ENCODE data around the gene WNK2.
"Not testable (repeated sequence)": the region's sequence is repeated elsewhere in the genome, so short reads cannot be mapped to it uniquely, and the experiment has no call there.

The WNK2 gene

GRCh38 chr9:93246111-93246510, 62.2 kb downstream of the WNK2 start:
- no peak overlapping the region for H3K4me3 ChIP-seq (ENCODE audit: low read depth, low read length)
- DNase-seq (ENCODE audit: low read depth): no peak

GRCh38 chr9:93246526-93246925, 62.6 kb downstream of the WNK2 start:
- no peak for DNase-seq (ENCODE audit: low read depth)

GRCh38 chr9:93247099-93247865, 63.3 kb downstream of the WNK2 start:
- DNase-seq (ENCODE audit: low read depth): no peak
- H3K4me3 ChIP-seq (ENCODE audit: low read depth, low read length): no peak overlapping the region

More at GRCh38 chr9:93246526-93246925, 62.6 kb downstream of the WNK2 start:
- no peak overlapping the region for H3K4me3 ChIP-seq (ENCODE audit: low read depth, low read length)

- no peak overlapping the region for H3K4me3 ChIP-seq (ENCODE audit: low read depth, low read length)
- no peak for DNase-seq (ENCODE audit: low read depth)
Observed at GRCh38 chr9:93247892-93248291, 64.0 kb downstream of the WNK2 start.

- DNase-seq (ENCODE audit: low read depth): no peak
Observed at GRCh38 chr9:93248386-93249040, 64.6 kb downstream of the WNK2 start.

GRCh38 chr9:93250185-93250584, 66.2 kb downstream of the WNK2 start:
- DNase-seq (ENCODE audit: low read depth): no peak
- H3K4me3 ChIP-seq (ENCODE audit: low read depth, low read length): no peak overlapping the region

More at GRCh38 chr9:93248386-93249040, 64.6 kb downstream of the WNK2 start:
- H3K4me3 ChIP-seq (ENCODE audit: low read depth, low read length): no peak overlapping the region

- H3K4me3 ChIP-seq (ENCODE audit: low read depth, low read length); DNase-seq (ENCODE audit: low read depth): not testable (repeated sequence)
Observed at GRCh38 chr9:93251309-93251708, 67.4 kb downstream of the WNK2 start.

- no peak for DNase-seq (ENCODE audit: low read depth)
- no peak overlapping the region for H3K4me3 ChIP-seq (ENCODE audit: low read depth, low read length)
Observed at GRCh38 chr9:93252116-93252780, 68.3 kb downstream of the WNK2 start.

GRCh38 chr9:93252781-93253530, 69.0 kb downstream of the WNK2 start:
- no peak for DNase-seq (ENCODE audit: low read depth)
- H3K4me3 ChIP-seq (ENCODE audit: low read depth, low read length): no peak overlapping the region

- DNase-seq (ENCODE audit: low read depth): no peak
- no peak overlapping the region for H3K4me3 ChIP-seq (ENCODE audit: low read depth, low read length)
Observed at GRCh38 chr9:93253633-93254032, 69.7 kb downstream of the WNK2 start.

- DNase-seq (ENCODE audit: low read depth): no peak
- no peak overlapping the region for H3K4me3 ChIP-seq (ENCODE audit: low read depth, low read length)
Observed at GRCh38 chr9:93254061-93254481, 70.1 kb downstream of the WNK2 start.

- no peak overlapping the region for H3K4me3 ChIP-seq (ENCODE audit: low read depth, low read length)
- no peak for DNase-seq (ENCODE audit: low read depth)
Observed at GRCh38 chr9:93254806-93255493, 71.0 kb downstream of the WNK2 start.

- no peak for DNase-seq (ENCODE audit: low read depth)
- H3K4me3 ChIP-seq (ENCODE audit: low read depth, low read length): no peak overlapping the region
Observed at GRCh38 chr9:93255494-93255867, 71.5 kb downstream of the WNK2 start.

- no peak for DNase-seq (ENCODE audit: low read depth)
- H3K4me3 ChIP-seq (ENCODE audit: low read depth, low read length): no peak overlapping the region
Observed at GRCh38 chr9:93255994-93256877, 72.3 kb downstream of the WNK2 start.

- H3K4me3 ChIP-seq (ENCODE audit: low read depth, low read length): no peak overlapping the region
- no peak for DNase-seq (ENCODE audit: low read depth)
Observed at GRCh38 chr9:93256878-93257807, 73.2 kb downstream of the WNK2 start.

GRCh38 chr9:93257808-93258331, 73.9 kb downstream of the WNK2 start:
- H3K4me3 ChIP-seq (ENCODE audit: low read depth, low read length): no peak overlapping the region
- no peak for DNase-seq (ENCODE audit: low read depth)

- no peak for DNase-seq (ENCODE audit: low read depth)
- no peak overlapping the region for H3K4me3 ChIP-seq (ENCODE audit: low read depth, low read length)
Observed at GRCh38 chr9:93258419-93258817, 74.5 kb downstream of the WNK2 start.
